MM.1S (cell line): Measurements from ENCODE around the gene BPIFB2.
"Not testable (repeated sequence)": the region's sequence is repeated elsewhere in the genome, so short reads cannot be mapped to it uniquely, and the experiment has no call there.

Experiments used
- DNase-seq: peaks from one replicate; pipeline ENCODE4 v3.0.0-alpha.2; 2015
- H2AFZ ChIP-seq: fragments of 300-600 bp; sonication (generic); 2 replicates; pipeline ENCODE4 v1.6.0; 2016; ENCODE audit warnings: antibody characterized with exemption, low read length
- H3F3A ChIP-seq: fragments of 300-600 bp; sonication (generic); 2 replicates; pipeline ENCODE4 v1.6.1; 2016; ENCODE audit warnings: mild to moderate bottlenecking, antibody characterized with exemption, low read length, moderate library complexity, mixed read lengths; ENCODE audit not compliant: insufficient read depth
- H3K27ac ChIP-seq: fragments of 300-600 bp; sonication (generic); 2 replicates; pipeline ENCODE4 v1.5.1; 2016; ENCODE audit warnings: mild to moderate bottlenecking, low read length
- H3K27me3 ChIP-seq: fragments of 300-600 bp; sonication (generic); replicated peaks from 2 replicates; pipeline ENCODE4 v1.6.0; 2016; ENCODE audit warnings: low read length; ENCODE audit not compliant: insufficient read depth
- H3K36me3 ChIP-seq: fragments of 300-600 bp; sonication (generic); replicated peaks from 2 replicates; pipeline ENCODE4 v1.6.1; 2016; ENCODE audit warnings: mild to moderate bottlenecking, low read length, mixed read lengths; ENCODE audit not compliant: insufficient read depth
- H3K4me1 ChIP-seq: fragments of 300-600 bp; sonication (generic); 2 replicates; pipeline ENCODE4 v1.6.1; 2016; ENCODE audit warnings: low read length, mixed read lengths
- H3K4me2 ChIP-seq: fragments of 300-600 bp; sonication (generic); 2 replicates; pipeline ENCODE4 v1.6.0; 2016; ENCODE audit warnings: low read depth, low read length
- H3K4me3 ChIP-seq: fragments of 300-600 bp; sonication (generic); 2 replicates; pipeline ENCODE4 v1.5.1; 2016; ENCODE audit warnings: low read length, mixed read lengths
- H3K79me2 ChIP-seq: fragments of 300-600 bp; sonication (generic); 2 replicates; pipeline ENCODE4 v1.6.1; 2016; ENCODE audit warnings: mixed run types, low read length, mixed read lengths
- H3K9ac ChIP-seq: fragments of 300-600 bp; sonication (generic); 2 replicates; pipeline ENCODE4 v1.6.1; 2016; ENCODE audit warnings: low read length, mixed read lengths
- H3K9me2 ChIP-seq: fragments of 300-600 bp; sonication (generic); replicated peaks from 2 replicates; pipeline ENCODE4 v1.6.1; 2016; ENCODE audit warnings: mild to moderate bottlenecking, low read length, mixed read lengths; ENCODE audit not compliant: insufficient read depth
- H3K9me3 ChIP-seq: fragments of 300-600 bp; sonication (generic); replicated peaks from 2 replicates; pipeline ENCODE4 v1.6.1; 2016; ENCODE audit warnings: mild to moderate bottlenecking, low read length, mixed read lengths; ENCODE audit not compliant: insufficient read depth
- H4K20me1 ChIP-seq: fragments of 300-600 bp; sonication (generic); 2 replicates; pipeline ENCODE4 v1.6.1; 2016; ENCODE audit warnings: mild to moderate bottlenecking, low read length, moderate library complexity, mixed read lengths; ENCODE audit not compliant: insufficient read depth
- EZH2 ChIP-seq: fragments of 300-600 bp; sonication (generic); optimal IDR thresholded peaks from 2 replicates; pipeline ENCODE3; 2017; ENCODE audit warnings: low read depth, mild to moderate bottlenecking, antibody characterized with exemption, low read length, mixed read lengths
- EZH2phosphoT487 ChIP-seq: fragments of 300-600 bp; sonication (generic); IDR thresholded peaks from 2 replicates; pipeline ENCODE4 v1.6.1; 2018; ENCODE audit warnings: antibody characterized with exemption, low read length
- TF ChIP-seq, protein P1 (sequence below): fragments of 300-600 bp; sonication (generic); IDR thresholded peaks from 2 replicates; pipeline ENCODE4 v1.5.1; 2016; ENCODE audit warnings: antibody characterized with exemption, low read length, mixed read lengths

Gene BPIFB2

DNA sequence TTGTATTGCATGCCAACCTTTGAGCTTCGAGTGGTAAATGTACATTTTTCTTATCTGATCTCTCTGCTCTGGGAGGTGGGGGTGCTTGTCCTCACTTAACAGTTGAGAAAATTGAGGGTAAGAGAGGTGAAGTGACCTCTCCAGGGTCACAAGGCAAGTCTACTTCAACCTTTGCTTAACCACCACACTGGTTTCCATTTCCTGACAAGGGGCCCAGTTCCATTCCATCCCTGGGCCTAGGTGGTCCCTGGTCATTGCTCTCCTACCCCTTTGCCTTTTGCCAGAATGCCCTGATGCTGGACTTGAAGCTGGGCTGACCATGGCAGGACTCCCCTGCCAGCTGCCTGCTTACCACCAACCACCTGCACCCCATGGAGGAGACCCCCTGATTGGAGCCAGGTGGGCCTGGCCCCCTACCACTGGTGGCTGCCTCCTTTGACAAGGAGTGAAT lies 36.3 kb downstream of the BPIFB2 start:
- Histone ChIP-seq H4K20me1 (no peaks in the 10 kb centered on the region), H3K4me3 (no peak overlapping the region), H3K79me2 (no peaks in the 10 kb centered on the region), H3F3A (no peaks in the 10 kb centered on the region), H3K27ac (no peak overlapping the region), H3K4me1 (no peaks in the 10 kb centered on the region), H3K9me2 (no peaks in the 10 kb centered on the region), H2AFZ (no peak overlapping the region), H3K36me3 (no peaks in the 10 kb centered on the region), H3K9me3 (no peaks in the 10 kb centered on the region), H3K9ac (no peak overlapping the region), H3K27me3 (peaks cover 28% of the 10 kb centered on the region), H3K4me2 (no peak overlapping the region)
- TF ChIP-seq EZH2 (no peak), EZH2phosphoT487 (no peak)
- TF ChIP-seq, protein P1, sequence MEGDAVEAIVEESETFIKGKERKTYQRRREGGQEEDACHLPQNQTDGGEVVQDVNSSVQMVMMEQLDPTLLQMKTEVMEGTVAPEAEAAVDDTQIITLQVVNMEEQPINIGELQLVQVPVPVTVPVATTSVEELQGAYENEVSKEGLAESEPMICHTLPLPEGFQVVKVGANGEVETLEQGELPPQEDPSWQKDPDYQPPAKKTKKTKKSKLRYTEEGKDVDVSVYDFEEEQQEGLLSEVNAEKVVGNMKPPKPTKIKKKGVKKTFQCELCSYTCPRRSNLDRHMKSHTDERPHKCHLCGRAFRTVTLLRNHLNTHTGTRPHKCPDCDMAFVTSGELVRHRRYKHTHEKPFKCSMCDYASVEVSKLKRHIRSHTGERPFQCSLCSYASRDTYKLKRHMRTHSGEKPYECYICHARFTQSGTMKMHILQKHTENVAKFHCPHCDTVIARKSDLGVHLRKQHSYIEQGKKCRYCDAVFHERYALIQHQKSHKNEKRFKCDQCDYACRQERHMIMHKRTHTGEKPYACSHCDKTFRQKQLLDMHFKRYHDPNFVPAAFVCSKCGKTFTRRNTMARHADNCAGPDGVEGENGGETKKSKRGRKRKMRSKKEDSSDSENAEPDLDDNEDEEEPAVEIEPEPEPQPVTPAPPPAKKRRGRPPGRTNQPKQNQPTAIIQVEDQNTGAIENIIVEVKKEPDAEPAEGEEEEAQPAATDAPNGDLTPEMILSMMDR = no peak
- DNase-seq = no peak

DNA sequence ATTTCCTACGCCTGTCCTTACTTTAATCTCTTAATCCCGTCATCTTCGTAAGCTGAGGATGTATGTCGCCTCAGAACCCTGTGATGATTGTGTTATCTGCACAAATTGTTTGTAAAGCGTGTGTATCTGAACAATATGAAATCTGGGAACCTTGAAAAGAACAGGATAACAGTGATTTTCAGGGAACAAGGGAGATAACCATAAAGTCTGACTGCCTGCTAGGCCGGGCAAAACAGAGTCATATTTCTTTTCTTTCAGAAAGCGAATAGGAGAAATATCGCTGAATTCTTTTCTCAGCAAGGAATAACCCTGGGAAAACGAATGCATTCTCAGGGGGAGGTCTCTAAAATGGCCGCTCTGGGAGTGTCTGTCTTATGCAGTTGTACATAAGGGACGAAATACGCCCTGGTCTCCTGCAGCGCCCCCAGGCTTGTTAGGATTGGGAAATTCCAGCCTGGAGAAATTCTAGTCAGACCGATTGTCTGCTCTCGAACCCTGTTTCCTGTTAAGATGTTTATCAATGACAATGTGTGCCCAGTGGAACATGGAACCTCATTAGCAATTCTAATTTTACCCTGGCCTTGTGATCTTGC lies 37.7 kb downstream of the BPIFB2 start:
- H3K79me2 ChIP-seq, H3K27ac ChIP-seq, H3K4me2 ChIP-seq: not testable (repeated sequence)

DNA sequence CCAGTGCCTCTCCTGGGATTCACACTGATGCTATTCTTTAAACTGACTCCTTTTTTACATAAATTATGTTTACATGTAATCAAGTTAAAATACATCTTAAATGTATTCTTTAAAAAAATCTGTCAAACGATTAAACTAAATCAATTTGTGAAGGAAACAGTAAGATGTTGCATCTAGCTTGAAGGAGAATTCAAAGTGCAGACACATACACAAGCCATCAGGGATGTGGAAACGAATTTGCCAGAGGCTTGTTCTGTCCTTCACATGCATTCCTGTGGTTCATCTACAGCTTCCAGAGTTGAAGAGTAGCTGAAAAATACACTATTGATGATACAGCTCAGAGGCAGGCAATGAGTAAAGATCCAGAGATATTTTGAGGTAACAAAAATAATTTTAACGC lies 38.9 kb downstream of the BPIFB2 start:
- no peak overlapping the region for H3K27ac ChIP-seq
- no peaks in the 10 kb centered on the region for H3K9me2 ChIP-seq
- no peaks in the 10 kb centered on the region for H3K79me2 ChIP-seq
- no peak overlapping the region for H3K4me3 ChIP-seq
- no peaks in the 10 kb centered on the region for H3F3A ChIP-seq
- H2AFZ ChIP-seq = no peak overlapping the region
- no peaks in the 10 kb centered on the region for H3K9me3 ChIP-seq
- TF ChIP-seq EZH2phosphoT487 (no peak), EZH2 (no peak)
- TF ChIP-seq, protein P1 = no peak
- no peaks in the 10 kb centered on the region for H4K20me1 ChIP-seq
- 0 out of 2 replicates have a peak, but pooled peaks cover 19% of the 10 kb centered on the region for H3K27me3 ChIP-seq
- H3K4me1 ChIP-seq = no peaks in the 10 kb centered on the region
- no peaks in the 10 kb centered on the region for H3K36me3 ChIP-seq
- H3K4me2 ChIP-seq = no peak overlapping the region
- no peak for DNase-seq
- H3K9ac ChIP-seq = no peak overlapping the region

More for the DNA sequence above, 37.7 kb downstream of the BPIFB2 start:
- not testable (repeated sequence) for H2AFZ ChIP-seq, H3F3A ChIP-seq, H3K9ac ChIP-seq, H3K9me3 ChIP-seq, H4K20me1 ChIP-seq, H3K9me2 ChIP-seq, H3K4me1 ChIP-seq, H3K36me3 ChIP-seq, H3K4me3 ChIP-seq, DNase-seq
- peaks cover 22% of the 10 kb centered on the region; the same call in 1 of the 2 replicates for H3K27me3 ChIP-seq

DNA sequence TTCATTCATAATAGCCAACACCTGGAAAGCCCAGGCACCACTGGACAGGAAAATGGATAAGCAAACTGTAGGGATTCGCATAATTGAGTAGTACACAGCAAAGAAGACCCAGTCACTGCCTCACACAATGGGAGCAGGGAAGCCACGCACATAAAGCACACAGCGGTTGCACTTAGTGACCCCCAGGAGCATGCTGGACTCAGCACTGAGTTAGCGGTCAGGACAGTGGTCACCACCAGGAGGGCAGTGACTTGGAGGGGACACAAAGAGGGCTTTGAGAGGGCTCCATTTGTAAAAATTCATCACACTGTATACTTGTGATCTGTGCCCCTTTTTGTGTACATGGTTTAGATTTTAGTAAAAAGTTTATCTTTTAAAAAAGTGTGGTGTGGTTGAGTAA lies 43.8 kb downstream of the BPIFB2 start:
- Histone ChIP-seq H3K79me2 (no peaks in the 10 kb centered on the region), H3K4me1 (no peaks in the 10 kb centered on the region), H3K9me3 (no peaks in the 10 kb centered on the region), H3K9ac (no peak overlapping the region), H3K36me3 (no peaks in the 10 kb centered on the region), H3K27ac (no peak overlapping the region), H2AFZ (no peak overlapping the region), H3K4me3 (no peak overlapping the region), H3F3A (no peaks in the 10 kb centered on the region), H4K20me1 (no peaks in the 10 kb centered on the region), H3K9me2 (no peaks in the 10 kb centered on the region), H3K4me2 (no peak overlapping the region), H3K27me3 (peaks cover 46% of the 10 kb centered on the region)
- TF ChIP-seq EZH2phosphoT487 (no peak), EZH2 (no peak)
- TF ChIP-seq, protein P1 = no peak
- DNase-seq = no peak
